ENCODE measurements around the gene C1QL3.

The C1QL3 gene

DNA sequence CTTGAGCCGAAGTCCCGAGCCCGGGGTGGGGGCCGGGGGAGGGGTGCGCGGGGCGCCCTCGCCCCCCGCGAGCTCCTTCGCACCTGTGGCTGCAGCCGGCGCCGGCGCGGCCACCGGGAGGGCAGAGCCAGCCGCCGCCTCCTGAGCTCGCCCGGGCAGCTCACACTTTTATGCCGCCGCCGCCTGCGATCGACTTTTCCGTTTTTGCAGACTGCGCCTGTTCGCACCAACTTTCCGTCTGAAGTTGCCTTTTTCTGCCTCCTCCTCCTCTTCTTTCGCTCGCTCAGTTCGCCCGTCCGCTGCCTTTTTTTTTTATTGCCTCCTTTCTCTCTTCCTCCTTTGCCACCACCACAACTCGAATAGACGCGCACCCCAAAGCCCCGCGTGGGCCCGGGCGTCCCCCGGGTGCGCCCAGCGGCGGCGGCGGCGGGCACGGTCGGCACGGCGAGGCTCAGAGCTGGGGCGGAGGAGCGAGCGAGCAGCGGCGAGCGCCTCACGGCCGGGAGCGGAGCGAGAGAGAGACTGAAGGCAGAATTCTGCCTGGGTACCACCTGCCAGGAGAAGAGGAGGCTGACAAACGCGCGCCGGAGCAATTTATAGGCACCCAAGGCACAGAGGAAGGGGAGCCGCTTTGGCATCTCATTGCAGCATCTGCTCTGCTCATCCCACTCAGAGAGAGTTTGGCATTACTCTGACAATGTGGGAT lies at the start of gene C1QL3:
Gene C1QL3 (minus strand): TSS at position 569 of the 706 bp plus-strand sequence. CDS start 814 bp downstream, outside the sequence.
- no peaks in the 10 kb centered on the region for H3K4me1 ChIP-seq (ENCODE audit: insufficient read depth, low read length)
- no peaks in the 10 kb centered on the region for H3K9me3 ChIP-seq (ENCODE audit: control insufficient read depth, insufficient read depth, low read length)
- peak within 1 kb of the TSS; percentile 72; the same call in 1 of the 2 replicates for H3K9ac ChIP-seq (ENCODE audit: low read depth, low read length)
- no peaks in the 10 kb centered on the region for H3K36me3 ChIP-seq (ENCODE audit: insufficient read depth, low read length)

DNA sequence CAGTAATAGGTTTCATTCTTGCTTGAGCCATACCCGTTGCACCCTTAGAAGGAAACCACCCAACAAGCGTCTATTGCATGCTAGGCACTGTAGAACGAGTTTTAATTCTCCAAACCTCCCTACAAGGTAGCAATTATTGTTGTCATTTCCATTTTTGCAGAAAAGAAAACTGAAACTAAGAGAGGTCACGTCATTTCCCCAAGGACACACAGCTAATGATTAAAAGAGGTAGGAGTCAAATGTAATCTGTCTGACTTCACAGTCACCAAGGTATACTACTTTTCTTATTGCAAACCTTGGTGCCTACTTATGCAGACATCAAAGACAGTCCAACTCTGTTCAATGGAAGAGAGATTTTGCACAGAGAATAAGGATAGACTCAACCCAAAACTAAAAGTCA lies 49.1 kb upstream of the C1QL3 start:
- H3K36me3 ChIP-seq (ENCODE audit: insufficient read depth, low read length) = no peaks in the 10 kb centered on the region
- H3K9me3 ChIP-seq (ENCODE audit: control insufficient read depth, insufficient read depth, low read length) = no peaks in the 10 kb centered on the region
- H3K4me1 ChIP-seq (ENCODE audit: insufficient read depth, low read length) = 0 out of 2 replicates have a peak, but pooled peaks cover 3% of the 10 kb centered on the region
- no peak overlapping the region for H3K9ac ChIP-seq (ENCODE audit: low read depth, low read length)

DNA sequence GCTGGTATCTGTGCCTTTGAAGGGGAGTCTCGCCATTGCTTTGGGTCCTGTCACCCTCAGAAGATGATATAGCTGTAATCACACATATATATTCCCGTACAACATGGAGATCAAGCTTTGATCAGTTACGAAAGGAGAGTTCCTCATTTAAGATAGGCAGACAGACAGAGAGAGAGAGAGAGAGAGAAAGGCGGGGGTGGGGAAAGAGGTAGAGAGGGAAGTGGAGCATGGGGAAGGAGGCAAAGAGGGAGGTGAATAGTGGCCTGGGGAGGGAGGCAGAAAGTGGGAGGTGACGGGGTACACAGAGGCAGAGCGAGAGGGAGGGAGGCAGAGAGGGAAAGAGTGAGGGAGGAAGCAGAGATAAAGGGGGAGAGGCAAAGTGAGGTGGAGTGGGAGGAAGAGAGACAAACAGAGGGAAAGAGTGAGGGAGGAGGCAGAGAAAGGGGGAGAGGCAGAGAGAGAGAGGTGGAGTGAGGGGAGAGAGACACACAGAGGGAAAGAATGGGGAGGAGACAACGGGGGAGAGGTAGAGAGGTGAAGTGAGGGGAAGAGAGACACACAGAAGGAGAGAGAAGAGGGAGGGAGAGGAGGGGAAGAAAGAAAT lies 44.6 kb upstream of the C1QL3 start:
- H3K4me1 ChIP-seq (ENCODE audit: insufficient read depth, low read length) = 0 out of 2 replicates have a peak, but pooled peaks cover 3% of the 10 kb centered on the region
- peak overlapping the region; percentile 37; the same call in 1 of the 2 replicates for H3K9ac ChIP-seq (ENCODE audit: low read depth, low read length)
- H3K36me3 ChIP-seq (ENCODE audit: insufficient read depth, low read length) = no peaks in the 10 kb centered on the region
- no peaks in the 10 kb centered on the region for H3K9me3 ChIP-seq (ENCODE audit: control insufficient read depth, insufficient read depth, low read length)

DNA sequence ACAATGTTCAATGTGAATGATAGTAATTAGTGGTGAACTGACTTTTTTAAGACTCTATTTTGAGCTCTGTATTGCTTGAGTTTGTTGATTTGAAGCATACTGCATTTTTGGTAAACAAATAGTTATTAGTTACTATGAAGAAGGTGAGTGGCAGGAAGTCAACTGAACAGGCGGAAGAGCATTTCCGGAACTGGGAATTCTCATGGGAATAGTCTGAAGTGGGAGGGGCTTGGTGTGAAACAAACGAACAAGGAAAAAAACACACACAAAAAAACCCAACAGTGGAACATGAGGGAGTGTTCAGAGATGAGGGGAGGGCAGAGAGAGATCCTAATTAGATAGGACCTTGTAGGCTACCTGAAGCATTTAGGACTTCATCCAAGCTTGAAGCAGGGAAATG lies 43.9 kb upstream of the C1QL3 start:
- no peaks in the 10 kb centered on the region for H3K36me3 ChIP-seq (ENCODE audit: insufficient read depth, low read length)
- H3K9ac ChIP-seq (ENCODE audit: low read depth, low read length) = no peak overlapping the region
- H3K4me1 ChIP-seq (ENCODE audit: insufficient read depth, low read length) = 0 out of 2 replicates have a peak, but pooled peaks cover 3% of the 10 kb centered on the region
- no peaks in the 10 kb centered on the region for H3K9me3 ChIP-seq (ENCODE audit: control insufficient read depth, insufficient read depth, low read length)

DNA sequence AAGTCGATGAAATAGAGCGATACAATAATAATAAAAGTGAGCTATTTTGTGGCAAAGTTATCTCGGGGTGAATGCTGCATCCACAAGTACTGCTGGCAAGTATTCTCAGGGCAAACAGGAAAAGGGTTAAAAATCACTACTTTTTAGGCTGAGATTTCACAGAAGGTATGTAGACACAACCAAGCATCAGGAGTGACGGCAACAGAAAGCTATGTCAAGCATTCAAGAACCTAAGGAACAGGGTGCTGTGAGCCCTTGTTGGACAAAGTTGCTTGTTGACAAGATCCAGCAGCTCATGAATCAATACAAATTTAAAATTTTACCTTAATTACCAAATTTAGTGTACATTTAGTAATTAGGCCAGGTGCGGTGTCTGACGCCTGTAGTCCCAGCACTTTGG lies 41.2 kb upstream of the C1QL3 start:
- Histone ChIP-seq H3K9ac (ENCODE audit: low read depth, low read length) (no peak overlapping the region), H3K4me1 (ENCODE audit: insufficient read depth, low read length) (0 out of 2 replicates have a peak, but pooled peaks cover 3% of the 10 kb centered on the region), H3K9me3 (ENCODE audit: control insufficient read depth, insufficient read depth, low read length) (peaks cover 2% of the 10 kb centered on the region; the same call in 1 of the 2 replicates), H3K36me3 (ENCODE audit: insufficient read depth, low read length) (no peaks in the 10 kb centered on the region)

DNA sequence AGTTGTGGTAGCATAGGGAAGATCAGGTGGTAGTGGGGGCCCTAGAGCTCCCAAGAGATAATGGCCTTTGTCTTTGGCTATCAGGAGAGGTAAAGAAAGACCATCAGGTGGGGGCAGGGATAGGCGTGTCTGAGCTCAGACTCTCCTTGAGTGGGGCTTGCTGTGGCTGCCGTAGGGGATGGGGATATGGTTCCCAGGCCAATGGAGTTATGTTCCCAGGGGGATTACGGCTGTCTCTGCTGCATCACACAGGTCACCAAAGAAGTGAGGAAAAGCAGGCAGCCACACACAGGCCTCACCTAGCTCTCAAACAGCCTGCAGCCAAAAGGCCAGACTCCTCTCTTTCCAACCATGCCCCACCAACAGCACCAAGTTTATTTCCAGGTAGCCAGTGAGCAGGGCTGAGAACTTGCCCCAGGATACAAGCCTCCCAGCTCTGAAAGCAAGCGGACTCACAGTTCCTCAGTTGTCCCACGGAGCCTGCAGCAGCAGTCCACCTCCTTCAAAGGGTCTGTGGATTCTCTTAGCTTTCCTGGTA lies 37.6 kb upstream of the C1QL3 start:
- Histone ChIP-seq H3K9me3 (ENCODE audit: control insufficient read depth, insufficient read depth, low read length) (peaks cover 2% of the 10 kb centered on the region; the same call in 1 of the 2 replicates), H3K36me3 (ENCODE audit: insufficient read depth, low read length) (no peaks in the 10 kb centered on the region), H3K4me1 (ENCODE audit: insufficient read depth, low read length) (no peaks in the 10 kb centered on the region), H3K9ac (ENCODE audit: low read depth, low read length) (no peak overlapping the region)

DNA sequence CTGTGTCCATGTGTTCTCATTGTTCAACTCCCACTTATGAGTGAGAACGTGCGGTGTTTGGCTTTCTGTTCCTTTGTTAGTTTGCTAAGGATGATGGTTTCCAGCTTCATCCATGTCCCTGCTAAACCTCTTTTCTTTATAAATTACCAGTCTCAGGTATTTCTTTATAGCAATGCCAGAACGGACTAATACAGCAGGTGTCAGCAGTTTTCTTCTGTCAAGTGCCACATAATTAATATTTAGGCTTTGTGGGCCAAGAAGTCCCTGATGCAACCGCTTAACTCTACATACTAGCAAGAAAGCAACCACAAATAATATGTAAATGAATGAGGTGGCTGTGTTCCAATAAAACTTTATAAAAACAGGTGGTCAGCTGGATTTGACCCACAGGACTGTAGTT lies 26.3 kb upstream of the C1QL3 start:
- no peaks in the 10 kb centered on the region for H3K4me1 ChIP-seq (ENCODE audit: insufficient read depth, low read length)
- no peaks in the 10 kb centered on the region for H3K9me3 ChIP-seq (ENCODE audit: control insufficient read depth, insufficient read depth, low read length)
- no peak overlapping the region for H3K9ac ChIP-seq (ENCODE audit: low read depth, low read length)
- no peaks in the 10 kb centered on the region for H3K36me3 ChIP-seq (ENCODE audit: insufficient read depth, low read length)

DNA sequence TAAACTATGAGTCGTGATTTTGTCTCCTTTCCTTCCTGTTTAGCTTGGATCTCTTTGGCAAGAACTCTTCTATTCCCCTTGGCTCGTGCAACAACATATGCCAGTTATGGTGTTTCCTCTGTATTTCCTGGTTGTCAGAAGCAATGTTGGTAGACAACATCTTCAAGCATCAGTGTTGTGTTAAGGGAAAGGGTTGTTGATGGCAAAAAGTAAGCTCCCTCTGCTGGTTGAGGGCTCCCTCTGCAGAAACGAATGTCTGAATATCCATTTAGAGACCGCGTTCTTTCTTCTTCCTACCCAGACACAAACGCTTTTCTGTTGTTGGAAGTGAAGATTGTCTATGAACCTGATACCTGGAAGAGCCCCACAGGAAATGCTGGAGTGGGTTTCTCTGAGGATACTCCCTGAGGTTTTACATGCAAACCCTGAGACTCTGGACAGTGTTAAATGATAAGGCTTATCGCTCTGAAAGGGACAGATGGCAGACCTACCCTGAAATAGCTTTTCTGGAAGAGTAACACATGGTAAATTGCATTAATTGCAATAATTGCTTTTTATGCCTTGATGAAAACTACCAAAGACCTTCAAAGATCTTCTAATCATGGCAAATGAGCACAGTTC lies 23.5 kb upstream of the C1QL3 start:
- no peaks in the 10 kb centered on the region for H3K9me3 ChIP-seq (ENCODE audit: control insufficient read depth, insufficient read depth, low read length)
- H3K36me3 ChIP-seq (ENCODE audit: insufficient read depth, low read length) = no peaks in the 10 kb centered on the region
- no peaks in the 10 kb centered on the region for H3K4me1 ChIP-seq (ENCODE audit: insufficient read depth, low read length)
- H3K9ac ChIP-seq (ENCODE audit: low read depth, low read length) = no peak overlapping the region

DNA sequence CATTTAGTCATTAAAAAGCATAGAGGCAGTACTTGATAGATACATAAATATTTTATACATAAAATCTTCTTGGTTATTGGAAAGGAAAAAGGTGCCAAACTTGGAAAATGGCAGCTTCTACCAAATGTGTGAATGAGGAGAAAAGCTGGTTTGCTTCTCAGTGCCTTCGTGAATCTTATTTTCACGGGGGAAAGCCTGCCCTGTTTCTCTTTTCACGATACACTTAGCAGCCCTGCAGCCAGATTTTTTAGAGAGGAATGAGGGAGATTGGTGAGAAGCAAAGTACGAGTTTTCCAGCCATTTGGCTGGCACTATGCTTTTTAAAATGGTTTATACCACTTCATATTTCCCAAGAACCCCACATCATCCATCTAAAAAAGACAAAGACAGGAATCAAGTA lies 22.9 kb upstream of the C1QL3 start:
- Histone ChIP-seq H3K9ac (ENCODE audit: low read depth, low read length) (no peak overlapping the region), H3K4me1 (ENCODE audit: insufficient read depth, low read length) (no peaks in the 10 kb centered on the region), H3K9me3 (ENCODE audit: control insufficient read depth, insufficient read depth, low read length) (no peaks in the 10 kb centered on the region), H3K36me3 (ENCODE audit: insufficient read depth, low read length) (no peaks in the 10 kb centered on the region)

DNA sequence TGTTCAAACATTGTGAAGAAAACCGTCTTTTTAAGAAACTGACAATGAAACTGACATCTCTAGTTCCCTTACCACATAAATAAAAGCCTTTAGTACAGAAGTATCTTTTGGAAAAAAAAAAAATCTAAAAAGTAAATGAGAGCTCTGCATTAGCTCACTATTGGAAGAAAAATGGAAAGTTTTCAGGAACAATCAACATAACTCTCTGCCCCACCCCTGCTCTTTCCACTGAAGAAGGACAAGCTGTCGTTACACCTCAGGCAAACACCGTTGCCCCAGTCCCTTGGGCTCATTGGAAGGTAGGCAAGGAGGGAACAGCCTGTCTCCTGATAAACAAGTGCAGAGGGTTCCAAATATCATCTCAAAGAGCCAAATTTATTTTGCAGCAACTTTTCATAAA lies 22.4 kb upstream of the C1QL3 start:
- H3K36me3 ChIP-seq (ENCODE audit: insufficient read depth, low read length) = no peaks in the 10 kb centered on the region
- H3K9me3 ChIP-seq (ENCODE audit: control insufficient read depth, insufficient read depth, low read length) = no peaks in the 10 kb centered on the region
- H3K9ac ChIP-seq (ENCODE audit: low read depth, low read length) = no peak overlapping the region
- H3K4me1 ChIP-seq (ENCODE audit: insufficient read depth, low read length) = no peaks in the 10 kb centered on the region

DNA sequence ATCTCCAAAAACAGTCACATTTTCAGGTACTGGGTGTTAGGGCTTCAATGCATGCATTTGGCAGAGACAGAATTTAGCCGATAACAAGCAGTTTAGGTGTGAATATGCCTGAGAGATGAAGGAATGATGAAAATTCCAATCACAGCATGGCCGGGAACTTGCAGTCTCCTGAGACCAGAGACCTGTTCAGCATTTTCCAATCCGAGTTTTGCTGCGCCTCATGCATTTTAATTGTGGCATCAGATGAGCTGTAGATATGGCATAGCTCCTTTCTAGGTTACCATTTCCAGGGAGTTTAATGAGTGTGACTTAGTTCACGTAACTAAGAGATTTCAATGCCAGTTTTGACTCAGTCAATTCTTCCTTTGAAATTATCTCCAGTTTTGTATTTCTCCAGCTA lies 14.5 kb upstream of the C1QL3 start:
- no peak overlapping the region for H3K9ac ChIP-seq (ENCODE audit: low read depth, low read length)
- H3K9me3 ChIP-seq (ENCODE audit: control insufficient read depth, insufficient read depth, low read length) = no peaks in the 10 kb centered on the region
- H3K4me1 ChIP-seq (ENCODE audit: insufficient read depth, low read length) = no peaks in the 10 kb centered on the region
- no peaks in the 10 kb centered on the region for H3K36me3 ChIP-seq (ENCODE audit: insufficient read depth, low read length)

DNA sequence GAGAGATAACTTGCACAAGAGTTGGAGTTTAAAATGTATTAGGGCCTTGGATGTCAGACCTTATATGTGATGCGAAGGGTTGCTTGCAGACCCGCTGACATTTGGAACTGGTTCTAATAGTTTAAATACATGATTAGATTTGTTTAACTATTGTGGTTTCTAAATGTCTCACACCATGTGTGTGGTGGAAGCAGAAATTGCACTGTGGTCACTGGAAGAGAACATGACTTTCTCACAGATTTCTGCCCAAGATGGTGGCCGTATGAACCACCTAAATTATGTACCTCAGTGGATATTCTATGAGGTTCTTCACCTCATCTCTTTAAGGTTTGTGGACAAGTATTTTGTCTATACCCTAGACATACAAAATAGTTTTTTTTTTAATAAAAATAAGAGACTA lies 8.2 kb upstream of the C1QL3 start:
- H3K9ac ChIP-seq (ENCODE audit: low read depth, low read length) = no peak overlapping the region
- peaks cover 11% of the 10 kb centered on the region for H3K4me1 ChIP-seq (ENCODE audit: insufficient read depth, low read length)
- no peaks in the 10 kb centered on the region for H3K9me3 ChIP-seq (ENCODE audit: control insufficient read depth, insufficient read depth, low read length)
- H3K36me3 ChIP-seq (ENCODE audit: insufficient read depth, low read length) = no peaks in the 10 kb centered on the region

DNA sequence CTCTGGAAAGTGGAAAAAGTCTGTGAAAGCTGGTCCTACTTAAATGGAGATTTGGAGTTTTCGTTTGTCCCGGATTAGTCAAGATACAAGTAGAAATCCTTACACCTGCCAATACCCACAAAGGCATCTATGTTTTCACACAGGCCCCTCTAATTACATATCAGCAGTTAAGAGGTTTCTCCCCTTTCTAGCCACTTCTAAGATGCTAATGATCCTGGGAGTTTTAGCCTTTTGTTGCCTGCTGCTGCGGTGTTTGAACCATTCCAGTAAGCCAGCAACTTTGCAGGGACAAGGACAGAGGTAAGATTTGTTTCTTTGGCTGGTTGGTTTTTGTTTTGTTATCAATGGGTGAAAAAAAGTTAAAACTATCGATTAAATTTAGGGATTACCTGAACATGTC lies 5.8 kb upstream of the C1QL3 start:
- Histone ChIP-seq H3K9me3 (ENCODE audit: control insufficient read depth, insufficient read depth, low read length) (no peaks in the 10 kb centered on the region), H3K9ac (ENCODE audit: low read depth, low read length) (no peak overlapping the region), H3K4me1 (ENCODE audit: insufficient read depth, low read length) (peaks cover 11% of the 10 kb centered on the region), H3K36me3 (ENCODE audit: insufficient read depth, low read length) (no peaks in the 10 kb centered on the region)

DNA sequence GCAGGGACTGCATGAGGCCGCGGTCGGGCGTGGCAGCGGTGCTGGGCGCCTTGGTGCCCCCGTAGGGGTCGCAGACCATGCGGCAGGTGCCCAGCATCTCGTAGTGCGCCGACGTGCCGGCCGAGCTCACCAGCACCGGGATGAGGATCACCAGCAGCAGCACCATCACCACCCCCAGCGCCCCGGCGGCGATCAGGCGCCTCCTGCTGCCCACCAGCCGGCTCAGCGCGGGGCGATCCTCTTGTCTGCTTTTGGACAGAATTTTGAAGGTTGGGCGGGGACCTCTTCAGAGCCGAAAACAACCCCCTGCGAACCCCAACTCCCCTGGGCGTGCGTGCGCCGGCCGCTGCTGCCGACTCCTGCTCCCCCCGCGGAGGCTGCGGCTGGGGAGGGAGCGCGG lies 779 bp downstream of the C1QL3 start:
- H3K36me3 ChIP-seq (ENCODE audit: insufficient read depth, low read length) = no peaks in the 10 kb centered on the region
- no peaks in the 10 kb centered on the region for H3K9me3 ChIP-seq (ENCODE audit: control insufficient read depth, insufficient read depth, low read length)
- H3K9ac ChIP-seq (ENCODE audit: low read depth, low read length) = peak overlapping the region; percentile 72; the same call in 1 of the 2 replicates
- H3K4me1 ChIP-seq (ENCODE audit: insufficient read depth, low read length) = no peaks in the 10 kb centered on the region

Data from ES-I3 (cell line).